Kidney glomerular epithelial cell (primary cell): ENCODE results near the gene SHISA5.
"Not testable (repeated sequence)": the region's sequence is repeated elsewhere in the genome, so short reads cannot be mapped to it uniquely, and the experiment has no call there.

Experiments
- DNase-seq: peaks from one replicate; lab custom pipeline; 2025; lab: John Stamatoyannopoulos, UW

The SHISA5 gene

GRCh38 chr3:48504051-48504946 is at the start of gene SHISA5:
TSS of gene SHISA5 (minus strand) at chr3:48504174. CDS start at chr3:48504094, 80 bp downstream.
- peak; percentile 33 for DNase-seq

GRCh38 chr3:48553361-48553760 is 49.4 kb upstream of the SHISA5 start:
- no peak for DNase-seq

- DNase-seq, result no peak
These were observed 48.4 kb upstream of the SHISA5 start for GRCh38 chr3:48552111-48552951.

GRCh38 chr3:48551651-48552050 is 47.7 kb upstream of the SHISA5 start:
- DNase-seq, result not testable (repeated sequence)

GRCh38 chr3:48548729-48549705 is 45.0 kb upstream of the SHISA5 start:
- peak; percentile 58 for DNase-seq

- DNase-seq, result no peak
These were observed 44.2 kb upstream of the SHISA5 start for GRCh38 chr3:48548126-48548525.

- no peak for DNase-seq
These were observed 42.3 kb upstream of the SHISA5 start for GRCh38 chr3:48546203-48546829.

GRCh38 chr3:48544141-48544540 is 40.2 kb upstream of the SHISA5 start:
- DNase-seq, result no peak

- no peak for DNase-seq
These were observed 39.4 kb upstream of the SHISA5 start for GRCh38 chr3:48543271-48543866.

- no peak for DNase-seq
These were observed 34.5 kb upstream of the SHISA5 start for GRCh38 chr3:48538451-48538850.

- DNase-seq, result no peak
These were observed 32.8 kb upstream of the SHISA5 start for GRCh38 chr3:48536785-48537184.

GRCh38 chr3:48536116-48536515 is 32.1 kb upstream of the SHISA5 start:
- DNase-seq, result no peak

- no peak for DNase-seq
These were observed 31.6 kb upstream of the SHISA5 start for GRCh38 chr3:48535578-48535977.

GRCh38 chr3:48532977-48533337 is 29.0 kb upstream of the SHISA5 start:
- DNase-seq, result no peak

GRCh38 chr3:48532271-48532976 is 28.4 kb upstream of the SHISA5 start:
- DNase-seq, result no peak

- DNase-seq, result not testable (repeated sequence)
These were observed 26.7 kb upstream of the SHISA5 start for GRCh38 chr3:48530701-48531100.

- peak; percentile 1 for DNase-seq
These were observed 24.8 kb upstream of the SHISA5 start for GRCh38 chr3:48528754-48529153.

- DNase-seq, result no peak
These were observed 24.1 kb upstream of the SHISA5 start for GRCh38 chr3:48528048-48528447.

GRCh38 chr3:48524970-48525369 is 21.0 kb upstream of the SHISA5 start:
- DNase-seq, result no peak

- DNase-seq, result no peak
These were observed 17.7 kb upstream of the SHISA5 start for GRCh38 chr3:48521635-48522034.
